Endodermal cell (in vitro differentiated cells): ENCODE results near the gene LIPC. TPM values are rescaled to one million over a fixed set of nuclear protein-coding genes. Genes with fewer than 3 reads are reported as not detected.

Experiments used
- DNase-seq: peaks from one replicate; pipeline ENCODE4 v3.0.0-alpha.2; 2017
- H3K27ac ChIP-seq: 2 replicates; pipeline ENCODE4 v1.5.1; 2013; ENCODE audit warnings: mild to moderate bottlenecking, low read depth, low read length, moderate library complexity
- H3K27me3 ChIP-seq: 2 replicates; pipeline ENCODE4 v1.6.1; 2013; ENCODE audit warnings: mild to moderate bottlenecking, low read length, moderate library complexity; ENCODE audit not compliant: insufficient read depth, control insufficient read depth, poor library complexity, severe bottlenecking
- H3K36me3 ChIP-seq: 2 replicates; pipeline ENCODE4 v1.7.0; 2013; ENCODE audit warnings: mild to moderate bottlenecking, low read length, moderate library complexity; ENCODE audit not compliant: control insufficient read depth, insufficient read depth
- H3K4me1 ChIP-seq: one replicate; pipeline ENCODE4 v1.7.0; 2013; ENCODE audit warnings: low read length; ENCODE audit not compliant: control insufficient read depth, insufficient read depth
- H3K4me3 ChIP-seq: 2 replicates; pipeline ENCODE4 v1.5.1; 2013; ENCODE audit warnings: mild to moderate bottlenecking, low read length, moderate library complexity
- H3K9ac ChIP-seq: 2 replicates; pipeline ENCODE4 v1.6.1; 2013; ENCODE audit warnings: mild to moderate bottlenecking, low read length, moderate library complexity; ENCODE audit not compliant: poor library complexity, severe bottlenecking; ENCODE audit errors: extremely low read depth
- H3K9me3 ChIP-seq: 2 replicates; pipeline ENCODE4 v1.6.1; 2013; ENCODE audit warnings: mild to moderate bottlenecking, low read length, moderate library complexity; ENCODE audit not compliant: control insufficient read depth
- H3K27ac Mint-ChIP-seq: 2 replicates; pipeline ENCODE4 v1.8.0; 2020; ENCODE audit warnings: mixed read lengths
- H3K27me3 Mint-ChIP-seq: 2 replicates; pipeline ENCODE4 v1.8.0; 2021; ENCODE audit warnings: mild to moderate bottlenecking, mixed read lengths; ENCODE audit not compliant: insufficient read depth
- H3K36me3 Mint-ChIP-seq: 2 replicates; pipeline ENCODE4 v1.8.0; 2020; ENCODE audit warnings: low read depth, mixed read lengths
- H3K4me1 Mint-ChIP-seq: 2 replicates; pipeline ENCODE4 v1.8.0; 2020; ENCODE audit warnings: mixed read lengths
- H3K4me3 Mint-ChIP-seq: 2 replicates; pipeline ENCODE4 v1.8.0; 2020; ENCODE audit warnings: mild to moderate bottlenecking, moderate library complexity, mixed read lengths
- H3K9me3 Mint-ChIP-seq: 2 replicates; pipeline ENCODE4 v1.8.0; 2020; ENCODE audit warnings: mild to moderate bottlenecking, mixed read lengths
- CTCF ChIP-seq: fragments of 200-600 bp; sonication (generic); conservative IDR thresholded peaks from 2 replicates; pipeline ENCODE4 v1.5.0; 2021; ENCODE audit warnings: antibody characterized with exemption, mild to moderate bottlenecking
- WGBS, 2 experiments: methylation state at CpG; one replicate each; pipeline versions ENCODE4 v1.1.5 to v1.1.7; 2013; ENCODE audit warnings: missing lambda C conversion rate in 2 of 2, mixed read lengths in 1 of 2; ENCODE audit not compliant: insufficient coverage in 1 of 2, insufficient read length in 1 of 2; 5-methylcytosine and 5-hydroxymethylcytosine counted together
- total RNA-seq, 2 donors: library from RNA; stranded (reverse); fragmentation: NEBNext Ultra II Directional in 1 of 2; extraction: Animal tissue kit (Norgen Biotek cat#: 25700) in 1 of 2; gene quantifications; 2 replicates in 1 of 2; 3 replicates in 1 of 2; pipeline ENCODE4 v1.2.1, GENCODE V29; 2021

Gene LIPC
- total RNA-seq, 2 donors from 2014 or later = not detected

GRCh38 chr15:58523634-58524033 is 91.8 kb downstream of the LIPC start:
- Histone ChIP-seq H3K27ac (no peak overlapping the region), H3K9ac (no peak overlapping the region), H3K27me3 (no peaks in the 10 kb centered on the region), H3K4me1 (peaks cover 7% of the 10 kb centered on the region), H3K4me3 (no peak overlapping the region), H3K36me3 (no peaks in the 10 kb centered on the region), H3K9me3 (no peaks in the 10 kb centered on the region)
- Mint-ChIP-seq H3K9me3 (no peaks in the 10 kb centered on the region), H3K27ac (no peak overlapping the region), H3K27me3 (no peaks in the 10 kb centered on the region), H3K4me3 (no peak overlapping the region), H3K36me3 (no peaks in the 10 kb centered on the region), H3K4me1 (peaks cover 26% of the 10 kb centered on the region)
- no peak for TF ChIP-seq CTCF
- DNase-seq = peak; percentile 29
- WGBS, 2 experiments = 90 to 94% methylated on average over 3 to 4 of the region's 5 CpGs

GRCh38 chr15:58524247-58524646 is 92.5 kb downstream of the LIPC start:
- Histone ChIP-seq H3K27me3 (no peaks in the 10 kb centered on the region), H3K4me1 (peaks cover 7% of the 10 kb centered on the region), H3K36me3 (no peaks in the 10 kb centered on the region), H3K4me3 (no peak overlapping the region), H3K9ac (no peak overlapping the region), H3K27ac (no peak overlapping the region), H3K9me3 (no peaks in the 10 kb centered on the region)
- DNase-seq = peak; percentile 8
- Mint-ChIP-seq H3K27me3 (no peaks in the 10 kb centered on the region), H3K4me1 (peaks cover 26% of the 10 kb centered on the region), H3K4me3 (no peak overlapping the region), H3K27ac (no peak overlapping the region), H3K36me3 (no peaks in the 10 kb centered on the region), H3K9me3 (no peaks in the 10 kb centered on the region)
- TF ChIP-seq CTCF = no peak
- WGBS, 2 experiments = 89 to 100% methylated on average over 2 of the region's 2 CpGs

GRCh38 chr15:58525991-58526421 is 94.2 kb downstream of the LIPC start:
- peak; percentile 20 for DNase-seq
- Histone ChIP-seq H3K36me3 (no peaks in the 10 kb centered on the region), H3K9ac (no peak overlapping the region), H3K4me3 (no peak overlapping the region), H3K9me3 (no peaks in the 10 kb centered on the region), H3K27me3 (no peaks in the 10 kb centered on the region), H3K4me1 (peaks cover 3% of the 10 kb centered on the region), H3K27ac (no peak overlapping the region)
- 93 to 100% methylated on average over 2 to 4 of the region's 4 CpGs for WGBS, 2 experiments
- Mint-ChIP-seq H3K4me3 (no peak overlapping the region), H3K9me3 (no peaks in the 10 kb centered on the region), H3K36me3 (no peaks in the 10 kb centered on the region), H3K4me1 (peaks cover 12% of the 10 kb centered on the region), H3K27ac (no peak overlapping the region), H3K27me3 (no peaks in the 10 kb centered on the region)
- no peak for TF ChIP-seq CTCF
